K562 (cell line): Measurements from ENCODE around the gene ZKSCAN1. TPM values are rescaled to one million over a fixed set of nuclear protein-coding genes. Genes with fewer than 3 reads are reported as not detected.

Source experiments
- ATAC-seq: fragments of 200-7000 bp; cut with Tn5 transposase; 3 replicates; pipeline ENCODE4 v1.9.1; 2020; ENCODE audit warnings: moderate library complexity
- BruUV-seq: library from RNA; stranded (reverse); fragments of 400-500 nt; replicated peaks from 2 replicates; lab custom pipeline; 2021; lab: Mats Ljungman, UMichigan
- CTCF ChIA-PET: fragments of 300-600 bp; formaldehyde crosslinking; extraction: SDS; loops from one replicate; lab custom pipeline; 2021; ENCODE audit warnings: low intra/inter-chr PET ratio; lab: Yijun Ruan, JAX
- POLR2A ChIA-PET: fragments of 300-600, 350-650 bp; sonication (Branson Sonifier 250); formaldehyde crosslinking; extraction: SDS; loops from one replicate; lab custom pipeline; 2021; ENCODE audit warnings: antibody characterized with exemption, inconsistent platforms; lab: Yijun Ruan, JAX
- DNase-seq, 4 experiments: peaks; one replicate each; pipeline versions ENCODE4 v3.0.0 to v3.0.0-alpha.2; 2011 to 2018; ENCODE audit warnings: low spot score in 3 of 4, mixed read lengths in 3 of 4; ENCODE audit errors: extremely low read depth in 1 of 4
- FAIRE-seq: peaks from 2 replicates; lab custom pipeline; 2011; peaks lifted over from hg19 to GRCh38; lab: Jason Lieb, UNC
- H2AFZ ChIP-seq: 2 replicates; pipeline ENCODE4 v1.6.0; 2011; ENCODE audit warnings: low read depth, low read length, control low read depth, inconsistent platforms
- H3K27ac ChIP-seq: fragments of 200-600 bp; 3 replicates; pipeline ENCODE4 v1.8.0; 2011; ENCODE audit warnings: low read depth, mild to moderate bottlenecking, control low read depth, inconsistent platforms, low read length, moderate library complexity, mixed read lengths; ENCODE audit errors: extremely low read depth
- H3K27me3 ChIP-seq, 2 experiments: fragments of 300-600 bp in 1 of 2; 2 replicates in 1 of 2; 3 replicates in 1 of 2; pipeline versions ENCODE4 v1.6.0 to v1.8.0; 2011; ENCODE audit warnings: inconsistent platforms in 2 of 2, low read length in 2 of 2, mild to moderate bottlenecking in 1 of 2, mixed read lengths in 1 of 2, moderate library complexity in 1 of 2; ENCODE audit not compliant: control insufficient read depth in 2 of 2, insufficient read depth in 2 of 2
- H3K36me3 ChIP-seq: fragments of 300-600 bp; 3 replicates; pipeline ENCODE4 v1.8.0; 2011; ENCODE audit warnings: mild to moderate bottlenecking, low read length, inconsistent platforms; ENCODE audit not compliant: control insufficient read depth, insufficient read depth
- H3K4me1 ChIP-seq, 2 experiments: fragments of 200-600 bp in 1 of 2; replicated peaks in 1 of 2; 2 replicates in 1 of 2; 3 replicates in 1 of 2; pipeline versions ENCODE4 v1.5.1 to v1.8.0; 2011; ENCODE audit warnings: inconsistent platforms in 2 of 2, low read length in 2 of 2, mild to moderate bottlenecking in 1 of 2, mixed read lengths in 1 of 2, moderate library complexity in 1 of 2; ENCODE audit not compliant: control insufficient read depth in 2 of 2, insufficient read depth in 2 of 2
- H3K4me2 ChIP-seq: 2 replicates; pipeline ENCODE4 v1.6.1; 2011; ENCODE audit warnings: low read length, control low read depth, inconsistent platforms, mixed read lengths; ENCODE audit not compliant: insufficient read depth
- H3K4me3 ChIP-seq: fragments of 200-600 bp; sonication (generic), shearing (Covaris generic); 2 replicates; pipeline ENCODE4 v1.5.1; 2016; ENCODE audit warnings: control low read depth, inconsistent platforms
- H3K79me2 ChIP-seq: fragments of 200-600 bp; 3 replicates; pipeline ENCODE4 v1.8.0; 2011; ENCODE audit warnings: low read length, inconsistent platforms; ENCODE audit not compliant: control insufficient read depth, insufficient read depth
- H3K9ac ChIP-seq, 2 experiments: 2 replicates each; pipeline versions ENCODE4 v1.6.0 to v1.6.1; 2011; ENCODE audit warnings: low read depth in 2 of 2, low read length in 2 of 2, control low read depth in 1 of 2, inconsistent platforms in 1 of 2, mild to moderate bottlenecking in 1 of 2, mixed read lengths in 1 of 2; ENCODE audit not compliant: insufficient read depth in 1 of 2
- H3K9me1 ChIP-seq: one replicate; pipeline ENCODE4 v1.6.0; 2011; ENCODE audit warnings: inconsistent platforms, mild to moderate bottlenecking, low read length, moderate library complexity; ENCODE audit not compliant: control insufficient read depth, insufficient read depth
- H3K9me3 ChIP-seq: replicated peaks from 2 replicates; pipeline ENCODE4 v1.5.1; 2011; ENCODE audit warnings: low read depth, low read length, inconsistent platforms; ENCODE audit not compliant: control insufficient read depth, insufficient read depth
- H4K20me1 ChIP-seq: replicated peaks from 2 replicates; pipeline ENCODE4 v1.6.1; 2011; ENCODE audit warnings: low read length, inconsistent platforms, mixed read lengths; ENCODE audit not compliant: control insufficient read depth, insufficient read depth
- ARHGAP35 ChIP-seq: fragments of 450-650 bp; IDR thresholded peaks from 2 replicates; pipeline ENCODE4 v1.6.1; 2018; ENCODE audit not compliant: partially characterized antibody
- ASH1L ChIP-seq: fragments of 450-650 bp; IDR thresholded peaks from 2 replicates; pipeline ENCODE4 v1.6.1; 2018; ENCODE audit warnings: borderline replicate concordance, mild to moderate bottlenecking, low read depth; ENCODE audit not compliant: partially characterized antibody
- EP400 ChIP-seq: fragments of 450-650 bp; IDR thresholded peaks from 2 replicates; pipeline ENCODE4 v1.6.1; 2017; ENCODE audit warnings: antibody characterized with exemption, mild to moderate bottlenecking, moderate library complexity
- FOXA1 ChIP-seq: fragments of 450-650 bp; IDR thresholded peaks from 2 replicates; pipeline ENCODE4 v1.6.1; 2016; ENCODE audit warnings: mild to moderate bottlenecking, borderline replicate concordance
- HDAC2 ChIP-seq: fragments of 450-650 bp; IDR thresholded peaks from 2 replicates; pipeline ENCODE4 v1.6.1; 2016; ENCODE audit warnings: mild to moderate bottlenecking
- MED1 ChIP-seq: sonication (generic); formaldehyde crosslinking; IDR thresholded peaks from 2 replicates; pipeline ENCODE4 v1.8.1; 2023; ENCODE audit warnings: missing genetic modification reagents, borderline replicate concordance
- MYBL2 ChIP-seq, 2 experiments: fragments of 450-650 bp in 1 of 2; sonication (generic) in 1 of 2; formaldehyde crosslinking in 1 of 2; IDR thresholded peaks; 2 replicates each; pipeline versions ENCODE4 v1.6.1 to v1.8.1; 2017 to 2022; ENCODE audit warnings: borderline replicate concordance in 1 of 2, inconsistent platforms in 1 of 2, low read depth in 1 of 2, mild to moderate bottlenecking in 1 of 2, missing genetic modification reagents in 1 of 2, moderate library complexity in 1 of 2
- NFIC ChIP-seq: fragments of 450-650 bp; IDR thresholded peaks from 2 replicates; pipeline ENCODE4 v1.6.1; 2017; ENCODE audit warnings: mild to moderate bottlenecking, inconsistent platforms
- NRF1 ChIP-seq, 2 experiments: fragments of 450-650 bp; IDR thresholded peaks in 1 of 2; conservative IDR thresholded peaks in 1 of 2; 2 replicates each; pipeline ENCODE4 v1.6.1; 2014; ENCODE audit warnings: mild to moderate bottlenecking in 2 of 2
- POLR2AphosphoS2 ChIP-seq: IDR thresholded peaks from 2 replicates; pipeline ENCODE4 v1.6.1; 2012; ENCODE audit warnings: low read length, improper control_type of control experiment
- RAD21 ChIP-seq, 2 experiments: fragments of 250-450 bp in 1 of 2; fragments of 450-650 bp in 1 of 2; sonication (Bioruptor Pico) in 1 of 2; formaldehyde crosslinking in 1 of 2; IDR thresholded peaks in 1 of 2; conservative IDR thresholded peaks in 1 of 2; 2 replicates each; pipeline versions ENCODE4 v1.4.0 to v1.8.0; 2020 to 2022; ENCODE audit warnings: mild to moderate bottlenecking in 2 of 2, moderate library complexity in 1 of 2
- SAFB2 ChIP-seq: fragments of 200-400 bp; formaldehyde crosslinking; IDR thresholded peaks from 2 replicates; pipeline ENCODE4 v1.6.1; 2018; ENCODE audit warnings: borderline replicate concordance, low read length, low read depth, moderate library complexity; ENCODE audit not compliant: severe bottlenecking
- THRB ChIP-seq: fragments of 450-650 bp; formaldehyde crosslinking; conservative IDR thresholded peaks from 2 replicates; pipeline ENCODE4 v1.4.0; 2022; ENCODE audit warnings: mild to moderate bottlenecking, missing genetic modification characterization
- YY1 ChIP-seq, 3 experiments: IDR thresholded peaks; 2 replicates each; pipeline ENCODE4 v1.6.1; 2011; ENCODE audit warnings: low read length in 2 of 3, mild to moderate bottlenecking in 2 of 3, moderate library complexity in 2 of 3, borderline replicate concordance in 1 of 3, control low read depth in 1 of 3, low read depth in 1 of 3; ENCODE audit not compliant: insufficient read depth in 3 of 3, insufficient replicate concordance in 2 of 3, control insufficient read depth in 1 of 3, insufficient read length in 1 of 3; ENCODE audit errors: extremely low read depth in 1 of 3
- WGBS: fragments of 100-300 bp; shearing (Covaris generic); methylation state at CpG from one replicate; pipeline ENCODE4 v1.1.6; 2016; ENCODE audit warnings: low coverage, mixed read lengths; ENCODE audit not compliant: insufficient coverage; ENCODE audit errors: missing lambda C conversion rate; 5-methylcytosine and 5-hydroxymethylcytosine counted together
- in situ Hi-C: fragments of 300-500 bp; cut with MboI; formaldehyde crosslinking; loops from 4 replicates; pipeline ENCODE4 v1.15.0; 2018; ENCODE audit warnings: inconsistent platforms, mixed read lengths
- intact Hi-C: fragments of 100-400 bp; cut with micrococcal nuclease; formaldehyde crosslinking; loops from 2 replicates; pipeline ENCODE4 v1.14.2; 2022
- polyA plus RNA-seq, 8 experiments: library from polyadenylated mRNA; depleted of rRNA in 4 of 8; stranded (reverse) in 5 of 8; unstranded in 3 of 8; fragments of >200 nt; fragmentation: Nextera tagmentation in 2 of 8; fragmentation: Illumina TruSeq in 1 of 8; extraction: Ambion mirVana in 2 of 8; extraction: Trizol in 1 of 8; gene quantifications; 2 replicates each; pipeline versions ENCODE4 v1.2.1 to v1.2.3, GENCODE V29; 2011 to 2014; ENCODE audit warnings: inconsistent platforms in 1 of 8, missing spikeins in 1 of 8
- total RNA-seq, 7 experiments: library from RNA; depleted of rRNA in 6 of 7; stranded (reverse); fragments of >200 nt in 6 of 7; fragmentation: Illumina TruSeq in 2 of 7; extraction: Trizol in 2 of 7; gene quantifications; 2 replicates each; pipeline versions ENCODE4 v1.2.1 to v1.2.3, GENCODE V29; 2011 to 2021; ENCODE audit warnings: low replicate concordance in 1 of 7

The ZKSCAN1 gene
- total and polyA plus RNA-seq, 9 of the 15 experiments (the other 6 are each of a cell fraction or from before 2014, with no cell fraction given), result 5.3 to 43.0 (median 23.2) TPM

- no peak for TF ChIP-seq ARHGAP35
- peak; percentile 92 for TF ChIP-seq EP400
- TF ChIP-seq FOXA1, result no peak
- TF ChIP-seq NFIC, result peak; percentile 45; the same call in 1 of the 2 replicates
- TF ChIP-seq RAD21 (CRISPR knock-in tag; conservative IDR thresholded peaks at IDR 0.05 in 1 of 2, IDR thresholded peaks at IDR 0.05 in 1 of 2), result peak in 1 of 2 experiments; percentile 29; a peak in 1 of 4 replicates
- TF ChIP-seq MED1, result no peak
- no peak for TF ChIP-seq ASH1L
- TF ChIP-seq MYBL2 (IDR thresholded peaks at IDR 0.05; ENCODE audit: low read depth), result no peak
- TF ChIP-seq MYBL2 (CRISPR knock-in tag; IDR thresholded peaks at IDR 0.05; ENCODE audit: borderline replicate concordance), result no peak
- peak; percentile 96 for TF ChIP-seq HDAC2
Observed at GRCh38 chr7:100049441-100050291, 34.3 kb downstream of the ZKSCAN1 start, which contains the start of gene ZSCAN21 (continued).

- H4K20me1 ChIP-seq, result no peaks in the 10 kb centered on the region
- no peaks in the 10 kb centered on the region for H3K9me1 ChIP-seq
- BruUV-seq, result no TSS peak
- in situ Hi-C loops, result no loop called here
- H3K4me1 ChIP-seq, result peaks cover 3 to 14% of the 10 kb centered on the region in 2 experiments; a peak in 3 of 5 replicates
- H3K27ac ChIP-seq, result no peak overlapping the region
- no peak overlapping the region for H3K4me2 ChIP-seq
- 85% methylated on average over 3 of the region's 3 CpGs for WGBS
- no peak for DNase-seq
- H3K27me3 ChIP-seq, result no peaks in the 10 kb centered on the region
- no peak for FAIRE-seq
- peaks cover 3% of the 10 kb centered on the region; the same call in 1 of the 3 replicates for H3K36me3 ChIP-seq
- H2AFZ ChIP-seq, result no peak overlapping the region
- H3K9me3 ChIP-seq, result 0 out of 2 replicates have a peak, but pooled peaks cover 2% of the 10 kb centered on the region
- peaks cover 10% of the 10 kb centered on the region for H3K79me2 ChIP-seq
- POLR2A ChIA-PET, result no interaction called here
- no peak for ATAC-seq
- H3K4me3 ChIP-seq, result no peak overlapping the region
- H3K9ac ChIP-seq, result no peak overlapping the region
- CTCF ChIA-PET, result no interaction called here
- intact Hi-C loops, result loop anchor here (2.0 to 5.0 kb wide), 2 partner anchors 57 to 139 kb away; no protein-coding TSS in a partner anchor
- no peak for TF ChIP-seq NRF1 (conservative IDR thresholded peaks at IDR 0.05 in 1 of 2, IDR thresholded peaks at IDR 0.05 in 1 of 2)
- no peak for TF ChIP-seq THRB (CRISPR knock-in tag)
- TF ChIP-seq YY1 (IDR thresholded peaks at IDR 0.05; ENCODE audit: borderline replicate concordance in 1 of 3, control insufficient read depth in 1 of 3, extremely low read depth in 1 of 3, insufficient read depth in 3 of 3, insufficient read length in 1 of 3, insufficient replicate concordance in 2 of 3, low read depth in 1 of 3, low read length in 2 of 3), result no peak
- no peak for TF ChIP-seq SAFB2
- TF ChIP-seq POLR2AphosphoS2, result no peak
Observed at GRCh38 chr7:100051611-100052010, 36.2 kb downstream of the ZKSCAN1 start.
